ENCODE results near the gene PCDH20. TPM values are rescaled to one million over a fixed set of nuclear protein-coding genes. Genes with fewer than 3 reads are reported as not detected.
"Not testable (repeated sequence)": the region's sequence is repeated elsewhere in the genome, so short reads cannot be mapped to it uniquely, and the experiment has no call there.

PCDH20 gene
- total RNA-seq, 1 donor from 2014 or later: 5.2 TPM

DNA sequence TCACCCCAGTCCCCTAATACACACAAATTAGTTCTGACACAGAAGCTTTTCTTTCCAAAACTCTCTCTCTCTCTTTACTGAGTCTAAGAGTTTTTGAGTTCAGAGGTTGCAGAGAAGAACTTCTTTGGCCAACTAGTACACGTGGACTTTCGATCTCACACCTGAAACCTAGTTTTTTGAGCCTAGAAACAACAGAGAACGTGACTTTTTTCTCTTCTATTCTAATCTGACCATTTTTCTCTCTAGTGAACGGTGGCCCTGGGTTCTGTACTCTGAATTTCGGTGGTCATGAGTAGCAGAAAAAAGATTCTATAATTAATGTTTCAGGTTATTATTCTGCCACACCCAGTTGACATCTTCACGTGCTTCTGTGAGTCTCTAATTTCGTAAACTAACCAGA, 24.2 kb downstream of the PCDH20 start:
- H3K4me1 Mint-ChIP-seq (ENCODE audit: unreplicated experiment): no peaks in the 10 kb centered on the region
- H3K36me3 Mint-ChIP-seq (ENCODE audit: low read depth, unreplicated experiment): no peaks in the 10 kb centered on the region
- TF ChIP-seq, protein P1, sequence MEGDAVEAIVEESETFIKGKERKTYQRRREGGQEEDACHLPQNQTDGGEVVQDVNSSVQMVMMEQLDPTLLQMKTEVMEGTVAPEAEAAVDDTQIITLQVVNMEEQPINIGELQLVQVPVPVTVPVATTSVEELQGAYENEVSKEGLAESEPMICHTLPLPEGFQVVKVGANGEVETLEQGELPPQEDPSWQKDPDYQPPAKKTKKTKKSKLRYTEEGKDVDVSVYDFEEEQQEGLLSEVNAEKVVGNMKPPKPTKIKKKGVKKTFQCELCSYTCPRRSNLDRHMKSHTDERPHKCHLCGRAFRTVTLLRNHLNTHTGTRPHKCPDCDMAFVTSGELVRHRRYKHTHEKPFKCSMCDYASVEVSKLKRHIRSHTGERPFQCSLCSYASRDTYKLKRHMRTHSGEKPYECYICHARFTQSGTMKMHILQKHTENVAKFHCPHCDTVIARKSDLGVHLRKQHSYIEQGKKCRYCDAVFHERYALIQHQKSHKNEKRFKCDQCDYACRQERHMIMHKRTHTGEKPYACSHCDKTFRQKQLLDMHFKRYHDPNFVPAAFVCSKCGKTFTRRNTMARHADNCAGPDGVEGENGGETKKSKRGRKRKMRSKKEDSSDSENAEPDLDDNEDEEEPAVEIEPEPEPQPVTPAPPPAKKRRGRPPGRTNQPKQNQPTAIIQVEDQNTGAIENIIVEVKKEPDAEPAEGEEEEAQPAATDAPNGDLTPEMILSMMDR (IDR thresholded peaks at IDR 0.05; ENCODE audit: unreplicated experiment): no peak
- no peak for DNase-seq (ENCODE audit: low spot score)
- H3K9me3 Mint-ChIP-seq (ENCODE audit: unreplicated experiment): no peaks in the 10 kb centered on the region
- H3K27ac Mint-ChIP-seq (ENCODE audit: unreplicated experiment): no peak overlapping the region
- no peak overlapping the region for H3K4me3 Mint-ChIP-seq (ENCODE audit: unreplicated experiment)
- no peaks in the 10 kb centered on the region for H3K27me3 Mint-ChIP-seq (ENCODE audit: unreplicated experiment)

DNA sequence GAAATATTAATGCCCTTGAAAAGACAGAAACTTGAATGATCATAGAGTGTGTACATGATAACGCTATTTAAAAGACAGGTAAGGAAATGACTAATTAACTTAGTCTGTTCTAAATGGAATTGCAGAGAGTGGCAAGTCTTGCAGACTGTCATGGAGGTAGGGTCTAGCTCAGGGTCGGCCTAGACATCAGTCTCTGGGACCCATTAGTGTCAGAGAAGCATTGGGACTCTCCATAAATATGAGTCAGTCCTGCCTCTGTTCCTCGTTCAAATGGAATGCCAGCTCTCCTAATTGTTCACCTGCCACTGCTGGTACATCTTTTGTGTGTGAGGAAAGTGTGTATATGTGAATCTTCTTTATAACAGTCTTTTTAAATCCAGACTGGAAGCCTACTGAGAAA, 28.0 kb downstream of the PCDH20 start:
- Mint-ChIP-seq H3K36me3 (ENCODE audit: low read depth, unreplicated experiment) (no peaks in the 10 kb centered on the region), H3K4me3 (ENCODE audit: unreplicated experiment) (no peak overlapping the region), H3K27ac (ENCODE audit: unreplicated experiment) (no peak overlapping the region), H3K9me3 (ENCODE audit: unreplicated experiment) (no peaks in the 10 kb centered on the region), H3K4me1 (ENCODE audit: unreplicated experiment) (peaks cover 1% of the 10 kb centered on the region), H3K27me3 (ENCODE audit: unreplicated experiment) (no peaks in the 10 kb centered on the region)
- no peak for DNase-seq (ENCODE audit: low spot score)
- TF ChIP-seq, protein P1 (IDR thresholded peaks at IDR 0.05; ENCODE audit: unreplicated experiment): no peak

DNA sequence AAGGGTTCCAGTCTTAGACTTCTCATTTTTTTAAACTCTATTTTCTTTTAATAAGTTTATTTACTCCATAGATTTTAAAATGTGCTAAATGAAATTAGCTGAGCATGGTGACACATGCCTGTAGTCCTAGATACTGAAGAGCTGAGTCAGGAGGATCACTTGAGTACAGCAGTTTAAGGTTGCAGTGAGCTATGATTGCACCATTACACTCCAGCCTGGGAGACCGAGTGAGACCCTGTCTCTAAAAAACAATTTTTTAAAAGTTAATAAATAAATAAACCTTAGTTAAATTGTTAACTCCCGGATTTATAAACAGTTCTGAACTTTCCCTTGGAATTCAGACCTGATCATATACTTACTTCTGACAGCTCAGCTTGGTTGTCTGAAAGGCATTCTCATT, 32.5 kb downstream of the PCDH20 start:
- no peaks in the 10 kb centered on the region for H3K9me3 Mint-ChIP-seq (ENCODE audit: unreplicated experiment)
- DNase-seq (ENCODE audit: low spot score): no peak
- H3K27me3 Mint-ChIP-seq (ENCODE audit: unreplicated experiment): no peaks in the 10 kb centered on the region
- H3K36me3 Mint-ChIP-seq (ENCODE audit: low read depth, unreplicated experiment): no peaks in the 10 kb centered on the region
- H3K27ac Mint-ChIP-seq (ENCODE audit: unreplicated experiment): no peak overlapping the region
- TF ChIP-seq, protein P1 (IDR thresholded peaks at IDR 0.05; ENCODE audit: unreplicated experiment): no peak
- no peak overlapping the region for H3K4me3 Mint-ChIP-seq (ENCODE audit: unreplicated experiment)
- H3K4me1 Mint-ChIP-seq (ENCODE audit: unreplicated experiment): peaks cover 18% of the 10 kb centered on the region

DNA sequence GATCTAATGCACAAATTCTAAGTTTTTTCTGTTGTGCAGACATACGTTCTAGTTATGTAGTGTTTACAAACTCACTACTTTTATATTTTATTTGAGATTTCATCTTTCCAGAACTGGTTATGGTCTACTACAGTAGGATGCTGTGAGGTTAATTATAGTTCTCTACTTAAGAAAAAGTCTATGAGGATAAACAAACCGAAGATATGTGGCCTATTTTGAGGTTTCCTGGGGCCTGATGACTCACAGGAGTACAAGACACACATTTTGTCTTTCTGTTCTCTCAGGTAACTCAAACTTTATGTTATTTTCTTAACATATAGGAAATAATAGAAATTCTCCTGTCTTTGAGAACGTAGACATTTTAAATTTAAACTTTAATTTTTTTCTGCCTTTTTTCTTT, 45.1 kb downstream of the PCDH20 start:
- Mint-ChIP-seq H3K27ac (ENCODE audit: unreplicated experiment) (no peak overlapping the region), H3K36me3 (ENCODE audit: low read depth, unreplicated experiment) (no peaks in the 10 kb centered on the region), H3K27me3 (ENCODE audit: unreplicated experiment) (no peaks in the 10 kb centered on the region), H3K9me3 (ENCODE audit: unreplicated experiment) (no peaks in the 10 kb centered on the region), H3K4me1 (ENCODE audit: unreplicated experiment) (no peaks in the 10 kb centered on the region), H3K4me3 (ENCODE audit: unreplicated experiment) (no peak overlapping the region)
- no peak for DNase-seq (ENCODE audit: low spot score)
- TF ChIP-seq, protein P1 (IDR thresholded peaks at IDR 0.05; ENCODE audit: unreplicated experiment): no peak

DNA sequence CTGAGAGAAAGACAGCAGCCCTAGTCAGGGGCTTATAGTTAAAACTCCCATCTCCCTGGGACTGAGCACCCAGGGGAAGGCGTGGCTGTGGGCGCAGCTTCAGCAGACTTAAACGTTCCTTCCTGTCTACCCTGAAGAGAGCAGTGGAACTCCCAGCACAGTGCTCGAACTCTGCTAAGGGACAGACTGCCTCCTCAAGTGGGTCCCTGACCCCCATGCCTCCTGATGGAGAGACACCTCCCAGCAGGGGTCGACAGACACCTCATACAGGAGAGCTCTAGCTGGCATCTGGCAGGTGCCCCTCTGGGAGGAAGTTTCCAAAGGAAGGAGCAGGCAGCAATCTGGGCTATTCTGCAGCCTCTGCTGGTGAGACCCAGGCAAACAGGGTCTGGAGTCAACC, 51.0 kb downstream of the PCDH20 start:
- H3K27ac Mint-ChIP-seq (ENCODE audit: unreplicated experiment); H3K4me1 Mint-ChIP-seq (ENCODE audit: unreplicated experiment); H3K27me3 Mint-ChIP-seq (ENCODE audit: unreplicated experiment); H3K9me3 Mint-ChIP-seq (ENCODE audit: unreplicated experiment); DNase-seq (ENCODE audit: low spot score); H3K4me3 Mint-ChIP-seq (ENCODE audit: unreplicated experiment); H3K36me3 Mint-ChIP-seq (ENCODE audit: low read depth, unreplicated experiment): not testable (repeated sequence)

DNA sequence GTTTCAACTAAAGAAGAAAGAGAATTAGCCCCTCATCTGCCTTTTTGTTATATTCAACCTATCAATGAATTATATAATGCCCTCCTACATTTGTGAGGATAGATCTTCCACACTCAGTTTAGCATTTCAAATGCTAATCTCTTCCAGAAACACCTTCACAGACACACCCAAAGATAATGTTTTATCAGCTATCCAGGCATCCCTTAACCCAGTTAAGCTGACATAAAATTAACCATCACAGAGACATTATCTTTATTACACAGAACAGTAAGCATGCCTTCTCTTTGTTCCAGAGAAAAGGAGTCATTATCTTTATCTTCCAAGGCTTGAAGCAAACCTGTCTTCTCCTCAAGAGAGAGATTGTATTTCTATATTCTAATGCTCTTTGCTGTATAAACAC, 53.1 kb downstream of the PCDH20 start:
- Mint-ChIP-seq H3K9me3 (ENCODE audit: unreplicated experiment) (no peaks in the 10 kb centered on the region), H3K4me1 (ENCODE audit: unreplicated experiment) (peaks cover 2% of the 10 kb centered on the region), H3K36me3 (ENCODE audit: low read depth, unreplicated experiment) (no peaks in the 10 kb centered on the region), H3K27me3 (ENCODE audit: unreplicated experiment) (no peaks in the 10 kb centered on the region), H3K4me3 (ENCODE audit: unreplicated experiment) (no peak overlapping the region), H3K27ac (ENCODE audit: unreplicated experiment) (no peak overlapping the region)
- TF ChIP-seq, protein P1 (IDR thresholded peaks at IDR 0.05; ENCODE audit: unreplicated experiment): no peak
- DNase-seq (ENCODE audit: low spot score): no peak
